Activated effector memory CD4-positive, alpha-beta T cell treated with anti-CD3 and anti-CD28 coated beads, Interleukin-2, amount 50 U/mL, for 16 hours (primary cell): ENCODE measurements around the gene ZNF326.
"Not testable (repeated sequence)": the region's sequence is repeated elsewhere in the genome, so short reads cannot be mapped to it uniquely, and the experiment has no call there.

Source experiments
- DNase-seq: peaks from one replicate; pipeline ENCODE4 v3.0.0-alpha.2; 2020

Gene ZNF326

DNA sequence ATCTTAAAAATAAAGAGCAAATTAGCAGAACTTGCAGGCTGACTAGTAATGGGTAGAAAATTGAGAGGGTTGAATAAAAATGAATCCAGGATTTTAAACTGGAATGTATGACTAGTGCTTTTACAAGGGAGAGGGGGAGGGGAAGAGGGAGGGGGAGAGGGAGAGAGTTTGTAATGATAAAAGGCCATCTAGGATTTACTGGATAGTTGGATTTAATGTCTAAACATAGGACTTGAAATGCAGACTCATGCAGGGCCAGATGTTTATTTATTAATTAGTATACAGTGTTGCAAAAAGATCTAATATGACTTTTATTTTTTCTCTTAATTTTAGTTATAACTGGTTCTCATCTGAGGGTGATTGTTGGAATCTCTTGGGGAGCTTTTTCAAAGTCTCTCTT lies 4.3 kb downstream of the ZNF326 start:
- DNase-seq = no peak

- no peak for DNase-seq
Observed at GRCh38 chr1:89999628-90000027, 4.7 kb downstream of the ZNF326 start.

DNA sequence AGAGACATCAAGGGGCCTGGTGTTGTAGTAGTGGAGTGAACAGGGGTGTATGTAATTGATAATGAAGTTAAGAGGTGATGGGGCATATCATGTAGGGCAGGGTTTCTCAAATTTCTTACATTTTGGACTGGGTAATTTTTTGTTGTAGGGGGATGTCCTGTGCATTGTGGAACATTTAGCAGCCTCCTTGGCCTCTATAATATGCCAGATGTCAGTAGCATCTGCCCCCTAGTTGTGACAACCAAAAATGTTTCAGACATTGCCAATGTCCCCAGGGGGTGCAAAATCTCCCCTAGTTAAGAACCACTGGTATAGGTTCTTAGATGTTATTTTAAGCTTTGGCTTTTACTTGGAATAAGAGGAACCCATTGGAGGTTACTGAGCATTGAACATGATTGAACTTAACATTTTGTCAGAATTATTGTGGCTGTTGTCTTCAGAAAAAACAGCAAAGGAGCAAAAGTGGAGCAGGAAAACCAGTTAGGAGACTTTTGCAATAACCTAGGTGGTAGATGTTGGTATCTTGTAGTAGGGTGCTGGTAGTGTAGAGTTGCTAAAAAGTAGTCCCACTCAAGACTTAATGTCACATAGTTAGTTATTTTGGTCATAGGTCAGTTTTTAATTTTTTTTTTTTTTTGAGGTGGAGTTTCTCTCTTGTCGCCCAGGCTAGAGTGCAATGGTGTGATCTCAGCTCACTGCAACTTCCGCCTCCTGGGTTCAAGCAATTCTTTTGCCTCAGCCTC lies 6.2 kb downstream of the ZNF326 start:
- DNase-seq = no peak

- no peak for DNase-seq
Observed at GRCh38 chr1:90007979-90008404, 13.1 kb downstream of the ZNF326 start.

DNA sequence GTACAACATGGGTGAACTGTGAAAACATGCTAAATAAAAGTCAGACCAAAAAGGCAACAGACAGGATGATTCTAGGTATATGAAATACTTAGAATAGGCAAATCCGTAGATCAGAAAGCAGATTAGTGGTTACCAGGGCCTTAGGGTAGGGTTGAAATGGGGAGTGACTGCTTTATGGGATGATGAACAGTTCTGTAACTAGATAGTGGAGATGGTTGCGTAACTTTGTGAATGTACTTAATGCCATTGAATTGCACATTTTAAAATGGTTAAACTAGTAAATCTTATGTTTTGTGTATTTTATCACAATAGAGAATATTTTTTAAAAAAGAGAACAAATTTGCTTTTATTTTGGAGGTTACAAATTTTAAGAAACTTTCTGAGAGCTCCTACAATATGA lies 17.4 kb downstream of the ZNF326 start:
- no peak for DNase-seq

- DNase-seq = no peak
Observed at GRCh38 chr1:90023691-90024090, 28.8 kb downstream of the ZNF326 start.

DNA sequence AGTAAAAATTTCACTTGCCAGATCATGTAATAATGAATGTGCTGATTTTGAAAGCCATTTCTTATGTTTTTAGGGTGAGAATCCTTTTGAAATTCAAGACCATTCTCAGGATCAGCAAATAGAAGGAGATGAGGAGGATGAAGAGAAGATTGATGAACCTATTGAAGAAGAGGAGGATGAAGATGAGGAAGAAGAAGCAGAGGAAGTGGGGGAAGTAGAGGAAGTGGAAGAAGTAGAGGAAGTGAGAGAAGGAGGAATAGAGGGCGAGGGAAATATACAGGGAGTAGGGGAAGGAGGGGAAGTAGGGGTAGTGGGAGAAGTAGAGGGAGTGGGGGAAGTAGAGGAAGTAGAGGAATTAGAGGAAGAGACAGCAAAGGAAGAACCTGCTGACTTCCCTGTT lies 32.4 kb downstream of the ZNF326 start:
- no peak for DNase-seq

GRCh38 chr1:90039652-90040051 lies 44.7 kb downstream of the ZNF326 start:
- no peak for DNase-seq

DNA sequence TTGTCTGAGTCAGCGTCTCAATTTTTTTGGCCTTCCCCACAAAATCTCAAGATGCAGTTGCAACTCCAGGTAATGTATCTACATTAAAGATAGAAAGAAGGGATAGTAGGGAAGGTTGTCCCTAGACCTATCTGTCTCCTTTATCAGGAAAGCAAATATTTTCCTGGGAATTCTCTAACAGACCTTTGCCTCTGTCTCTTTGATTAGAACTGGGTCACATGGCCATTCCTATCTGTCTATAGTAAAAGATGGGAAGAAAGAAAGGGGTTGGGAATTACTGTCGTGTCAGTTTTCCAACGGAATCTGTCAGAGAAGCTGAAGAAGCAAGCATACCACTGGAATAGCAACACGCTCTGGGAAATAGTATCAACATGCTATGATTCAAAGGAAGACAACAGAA lies 48.7 kb downstream of the ZNF326 start:
- no peak for DNase-seq

- no peak for DNase-seq
Observed at GRCh38 chr1:90044346-90044745, 49.4 kb downstream of the ZNF326 start.

GRCh38 chr1:90045853-90046563 lies 51.1 kb downstream of the ZNF326 start:
- DNase-seq = no peak

- no peak for DNase-seq
Observed at GRCh38 chr1:90046635-90047034, 51.7 kb downstream of the ZNF326 start.

GRCh38 chr1:90048043-90048442 lies 53.1 kb downstream of the ZNF326 start:
- no peak for DNase-seq

DNA sequence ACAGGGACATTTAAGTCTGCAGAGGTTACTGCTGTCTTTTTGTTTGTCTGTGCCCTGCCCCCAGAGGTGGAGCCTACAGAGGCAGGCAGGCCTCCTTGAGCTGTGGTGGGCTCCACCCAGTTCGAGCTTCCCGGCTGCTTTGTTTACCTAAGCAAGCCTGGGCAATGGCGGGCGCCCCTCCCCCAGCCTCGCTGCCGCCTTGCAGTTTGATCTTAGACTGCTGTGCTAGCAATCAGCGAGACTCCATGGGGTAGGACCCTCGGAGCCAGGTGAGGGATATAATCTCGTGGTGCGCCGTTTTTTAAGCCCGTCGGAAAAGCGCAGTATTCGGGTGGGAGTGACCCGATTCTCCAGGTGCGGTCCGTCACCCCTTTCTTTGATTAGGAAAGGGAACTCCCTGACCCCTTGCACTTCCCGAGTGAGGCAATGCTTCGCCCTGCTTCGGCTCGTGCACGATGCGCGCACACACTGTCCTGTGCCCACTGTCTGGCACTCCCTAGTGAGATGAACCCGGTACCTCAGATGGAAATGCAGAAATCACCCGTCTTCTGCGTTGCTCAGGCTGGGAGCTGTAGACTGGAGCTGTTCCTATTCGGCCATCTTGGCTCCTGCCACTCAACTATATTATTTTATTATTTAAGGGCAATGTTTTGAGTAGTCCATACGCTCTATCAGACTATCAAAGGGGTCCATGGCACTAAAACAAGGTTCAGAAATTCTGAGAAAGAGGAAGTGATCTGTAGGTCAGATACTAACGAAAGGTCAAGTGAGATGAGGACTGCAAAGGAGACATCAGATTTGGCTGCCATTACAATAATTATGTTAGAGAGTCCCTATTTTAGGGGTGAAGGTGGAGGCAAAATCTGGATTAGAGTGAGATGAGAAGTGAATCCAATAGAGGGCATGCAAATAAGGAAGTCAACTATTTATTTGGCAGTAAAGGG lies 68.1 kb downstream of the ZNF326 start:
- DNase-seq = not testable (repeated sequence)

- not testable (repeated sequence) for DNase-seq
Observed at GRCh38 chr1:90064109-90064508, 69.2 kb downstream of the ZNF326 start.

DNA sequence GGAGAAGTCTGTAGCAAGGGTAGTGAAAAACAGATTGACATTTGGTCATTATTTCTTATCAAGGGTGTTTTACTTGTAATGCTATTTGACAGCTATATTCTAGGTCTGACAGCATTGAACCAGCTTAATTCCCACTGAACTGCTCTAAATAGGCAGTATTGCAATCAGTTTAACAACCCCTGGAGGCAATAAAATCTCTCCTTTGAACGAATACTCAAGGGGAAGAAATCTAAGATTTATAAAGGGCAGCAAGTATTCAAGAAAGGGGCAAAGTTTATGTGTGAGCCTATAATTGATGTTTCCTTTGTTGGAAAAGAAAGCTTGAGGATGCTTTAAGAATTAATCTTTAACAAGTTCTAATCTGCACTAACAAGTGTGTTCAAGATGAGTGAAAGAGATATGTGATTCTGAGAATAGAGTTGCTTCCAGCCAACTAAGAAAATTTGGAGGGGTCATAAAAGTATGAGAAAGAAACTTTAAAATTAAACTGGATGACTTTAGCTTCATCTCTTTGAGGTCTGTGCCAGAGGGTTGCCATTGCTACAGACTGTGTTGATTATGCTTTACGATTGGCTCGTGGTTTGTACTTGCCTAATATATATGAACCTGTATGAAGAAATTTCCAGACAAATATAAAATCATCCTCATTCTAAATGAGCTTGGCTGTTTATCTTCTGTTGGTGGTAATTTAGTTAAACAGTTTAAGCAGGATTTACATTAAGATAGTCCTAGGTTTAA lies 72.5 kb downstream of the ZNF326 start:
- no peak for DNase-seq

GRCh38 chr1:90068611-90069280 lies 73.8 kb downstream of the ZNF326 start:
- no peak for DNase-seq

DNA sequence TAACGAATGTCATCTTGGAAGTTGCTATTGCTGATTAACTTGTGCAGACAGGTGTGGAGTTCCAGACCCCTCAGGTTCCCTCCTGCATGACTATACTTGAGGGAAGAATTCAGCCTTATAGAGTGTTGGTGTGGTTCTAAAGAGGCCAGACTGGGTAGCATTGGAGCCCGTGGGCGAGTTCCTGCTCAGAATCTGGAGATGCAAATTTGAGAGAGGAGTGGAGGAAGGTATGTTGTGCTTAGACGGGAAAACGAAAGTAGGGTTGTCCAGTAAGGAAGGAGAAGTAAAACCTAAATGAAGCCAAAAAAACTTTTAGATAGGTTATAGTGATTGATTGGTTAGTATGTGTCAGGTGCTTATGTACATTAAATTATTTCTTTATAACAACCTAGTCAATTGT lies 79.2 kb downstream of the ZNF326 start:
- DNase-seq = no peak

GRCh38 chr1:90074566-90074965 lies 79.7 kb downstream of the ZNF326 start:
- DNase-seq = no peak

- DNase-seq = no peak
Observed at GRCh38 chr1:90074970-90075391, 80.1 kb downstream of the ZNF326 start.

- DNase-seq = no peak
Observed at GRCh38 chr1:90083995-90084394, 89.1 kb downstream of the ZNF326 start.
